GM19438 (cell line): Measurements from ENCODE around the gene TNFAIP8L2.
A peak's percentile ranks its signal among the peaks of the same experiment; 100 is the strongest.

Experiments used
- ATAC-seq: cut with Tn5 transposase; IDR thresholded peaks from one replicate; pipeline ENCODE4 v1.9.1; 2021; ENCODE audit warnings: low read depth; ENCODE audit not compliant: unreplicated experiment

TNFAIP8L2 gene

GRCh38 chr1:151145304-151146071 lies 11.0 kb upstream of the TNFAIP8L2 start:
- no peak for ATAC-seq

- peak; percentile 5 for ATAC-seq
These were observed 10.4 kb upstream of the TNFAIP8L2 start for GRCh38 chr1:151146072-151146411.

DNA sequence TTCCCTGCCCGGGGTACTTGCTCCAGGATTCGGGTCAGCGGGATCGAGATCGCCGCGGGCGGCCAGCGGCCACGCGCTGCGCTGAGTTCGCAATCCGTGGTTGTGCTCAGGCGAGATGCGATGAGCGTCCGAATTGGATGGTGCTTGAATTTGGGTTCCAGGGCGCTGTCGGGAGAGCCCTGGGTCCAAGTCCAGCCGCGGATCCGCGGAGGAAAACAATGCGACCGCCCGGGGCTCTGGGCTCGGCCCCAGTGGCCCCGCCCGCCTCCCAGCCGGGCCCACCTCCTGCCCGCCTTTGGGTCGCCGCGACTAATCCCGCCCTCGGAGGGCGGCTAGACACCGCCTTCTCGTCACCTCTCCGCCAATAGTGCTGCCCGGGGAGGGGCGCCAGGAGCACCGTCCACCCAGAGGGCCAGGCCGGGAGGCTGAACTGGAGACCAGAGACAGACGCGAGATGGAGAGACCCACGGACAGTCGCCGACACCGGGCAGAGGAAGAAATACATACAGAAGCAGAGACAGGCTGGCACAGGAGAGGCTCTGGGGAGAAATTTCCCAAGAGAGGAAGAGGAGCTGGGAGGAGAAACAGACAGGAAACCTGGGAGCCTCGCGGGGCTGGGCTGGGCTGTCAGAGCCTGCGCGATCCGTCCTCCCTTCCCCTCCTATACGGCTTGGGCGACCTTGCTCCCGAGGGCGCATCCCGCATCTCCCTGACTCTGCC lies 9.9 kb upstream of the TNFAIP8L2 start, which contains the start of gene SEMA6C:
SEMA6C (minus strand) TSS at position 220 of the 720 bp plus-strand sequence. CDS start 4,010 bp downstream, outside the sequence.
- ATAC-seq, result peak; percentile 99

DNA sequence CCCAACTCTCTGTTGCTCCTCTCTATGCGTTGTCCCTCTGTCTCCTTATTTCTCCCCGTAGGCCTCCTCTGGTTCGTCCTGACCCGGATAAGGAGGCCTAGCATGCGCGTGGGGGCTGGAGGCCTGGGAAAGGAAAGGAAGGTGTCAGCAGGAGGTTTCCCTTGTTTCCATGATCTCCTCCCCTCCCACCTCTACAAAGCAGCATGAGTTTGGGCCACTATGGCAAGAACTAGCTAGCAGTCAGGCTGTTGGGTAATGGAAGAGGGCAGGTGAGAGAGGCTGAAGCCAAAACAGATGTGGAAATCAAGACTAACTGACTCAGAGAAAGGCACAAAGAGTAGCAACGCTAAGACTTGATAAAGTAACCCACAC lies 9.3 kb upstream of the TNFAIP8L2 start:
- no peak for ATAC-seq

GRCh38 chr1:151147665-151148064 lies 8.8 kb upstream of the TNFAIP8L2 start:
- ATAC-seq, result no peak

- peak; percentile 51 for ATAC-seq
These were observed 650 bp downstream of the TNFAIP8L2 start for GRCh38 chr1:151157067-151157531.

- no peak for ATAC-seq
These were observed 1.9 kb downstream of the TNFAIP8L2 start for GRCh38 chr1:151158326-151158725.

GRCh38 chr1:151158751-151159251 lies 2.4 kb downstream of the TNFAIP8L2 start:
- ATAC-seq, result no peak

GRCh38 chr1:151159373-151159772 lies 2.9 kb downstream of the TNFAIP8L2 start:
- ATAC-seq, result no peak

- ATAC-seq, result no peak
These were observed 8.4 kb downstream of the TNFAIP8L2 start for GRCh38 chr1:151164732-151165280.

DNA sequence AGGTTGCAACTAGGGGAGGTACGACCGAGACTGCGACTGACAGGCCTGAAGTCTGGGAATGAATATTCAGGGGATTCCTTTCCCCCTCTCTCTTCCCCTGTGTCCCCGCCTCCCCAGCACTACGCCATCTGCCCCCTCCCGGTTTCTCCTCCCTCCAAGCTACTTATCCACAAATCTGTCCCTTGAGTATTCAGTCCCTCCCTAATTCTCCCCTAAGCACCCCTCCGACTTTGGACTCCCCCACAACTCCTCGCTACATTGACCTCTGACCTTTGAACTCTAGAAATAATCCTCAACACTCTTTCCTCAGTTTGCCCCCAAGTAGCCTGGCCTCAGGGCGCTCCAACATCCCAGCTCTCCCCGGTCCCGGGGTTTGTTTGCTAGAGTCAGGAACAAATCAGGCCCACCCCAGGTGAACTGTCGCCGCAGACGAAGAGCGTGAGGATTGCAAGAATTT lies 8.9 kb downstream of the TNFAIP8L2 start:
- ATAC-seq, result peak; percentile 16

DNA sequence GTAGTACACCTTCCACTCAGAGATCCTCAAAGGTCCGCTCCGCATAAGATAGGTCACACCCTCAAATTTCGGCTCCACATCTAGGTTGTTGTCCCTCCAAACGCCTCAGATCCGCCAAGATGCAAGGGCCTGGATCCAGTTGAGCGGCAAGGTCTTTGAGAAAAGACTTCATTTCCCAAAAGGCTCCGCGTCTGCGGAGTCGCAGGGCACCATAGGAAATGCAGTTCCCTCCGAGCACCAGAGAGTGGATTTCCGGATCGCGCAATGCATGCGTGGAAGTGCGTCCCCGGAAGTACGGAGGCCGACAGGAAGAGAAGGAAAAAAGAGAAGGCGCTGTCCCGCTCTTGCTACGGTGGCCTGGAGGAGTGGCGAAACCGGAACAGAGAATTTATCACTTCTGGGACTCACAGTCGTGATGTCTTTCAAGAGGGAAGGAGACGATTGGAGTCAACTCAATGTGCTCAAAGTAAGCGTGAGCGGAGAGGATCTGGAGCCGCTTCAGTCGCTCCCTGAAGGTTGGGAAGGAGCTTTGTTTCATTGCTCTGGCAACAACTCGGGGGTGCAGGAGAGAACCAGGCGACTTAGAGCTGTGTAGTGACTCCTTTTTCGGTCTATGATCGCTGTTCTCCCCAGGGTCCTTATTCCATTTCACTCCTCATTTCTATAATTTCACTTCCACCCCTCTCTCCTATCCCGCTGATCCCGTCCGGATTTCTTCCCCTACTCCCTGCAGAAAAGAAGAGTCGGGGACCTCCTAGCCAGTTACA lies 9.5 kb downstream of the TNFAIP8L2 start, which contains the start of the genes LYSMD1 and SCNM1:
LYSMD1 (minus strand) TSS at position 165 of the 767 bp plus-strand sequence. CDS start 644 bp downstream, outside the sequence.
SCNM1 (plus strand) TSS at position 407 of the 767 bp plus-strand sequence; CDS start at position 416, 9 bp downstream.
- peak; percentile 91 for ATAC-seq

- no peak for ATAC-seq
These were observed 10.1 kb downstream of the TNFAIP8L2 start for GRCh38 chr1:151166505-151166956.

GRCh38 chr1:151167116-151167515 lies 10.7 kb downstream of the TNFAIP8L2 start:
- no peak for ATAC-seq

GRCh38 chr1:151171190-151171589 lies 14.7 kb downstream of the TNFAIP8L2 start:
- no peak for ATAC-seq

DNA sequence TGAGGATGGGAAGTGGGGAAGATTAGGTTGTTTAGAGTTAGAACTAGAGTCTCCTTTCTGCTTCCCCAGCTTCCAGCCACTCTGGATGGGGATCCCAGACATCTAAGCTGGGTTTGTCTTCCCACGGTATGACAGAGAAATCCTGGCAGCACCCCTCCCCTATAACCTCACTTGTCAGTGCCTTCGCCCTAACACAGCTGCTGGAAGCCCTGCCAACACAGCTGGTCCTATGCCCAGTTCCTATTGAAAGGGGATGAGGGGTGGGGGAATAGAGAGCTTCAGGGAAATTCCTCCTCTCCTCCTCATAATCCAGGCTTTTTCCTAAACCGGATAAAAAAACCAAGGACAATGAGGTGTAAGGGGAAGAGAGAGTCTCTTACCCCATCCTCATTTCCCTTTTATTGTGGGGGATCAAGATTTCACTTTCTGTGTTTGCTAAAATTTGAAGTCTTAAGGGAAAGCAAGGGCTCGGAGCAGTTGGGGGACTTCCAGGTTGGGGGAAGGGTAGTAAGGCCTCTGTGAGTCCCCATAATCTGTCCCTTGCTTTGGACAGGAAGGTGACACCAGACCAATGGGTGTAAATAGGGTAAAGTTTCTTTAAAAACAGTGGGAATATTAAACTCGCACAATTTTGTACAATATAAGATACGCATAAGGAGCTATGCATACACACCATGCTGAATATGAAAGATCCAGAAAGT lies 18.7 kb downstream of the TNFAIP8L2 start:
- no peak for ATAC-seq

DNA sequence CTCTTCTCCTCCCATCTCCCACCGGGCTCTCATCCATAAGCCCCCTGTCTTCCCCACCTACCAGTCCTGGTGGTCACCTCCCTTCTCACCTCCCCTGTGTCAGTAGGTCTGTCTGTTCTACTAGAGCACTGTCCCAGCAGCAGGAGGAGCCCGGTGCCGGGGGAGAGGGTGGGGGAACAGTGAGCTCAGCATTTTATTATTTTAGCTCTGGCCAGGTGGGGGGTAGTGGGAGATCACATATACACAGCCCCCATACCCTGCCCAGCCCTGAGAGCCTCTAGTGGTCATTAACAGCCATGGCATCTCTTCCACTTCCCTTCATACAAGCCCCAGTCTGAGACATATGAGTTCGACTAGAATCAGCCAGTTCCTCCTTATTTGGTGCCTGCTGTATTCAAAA lies 19.4 kb downstream of the TNFAIP8L2 start, which contains the start of gene TMOD4:
TMOD4 (minus strand) TSS at position 119 of the 400 bp plus-strand sequence. CDS start 1,106 bp downstream, outside the sequence.
- ATAC-seq, result no peak

- ATAC-seq, result no peak
These were observed 20.1 kb downstream of the TNFAIP8L2 start for GRCh38 chr1:151176514-151177045.

GRCh38 chr1:151184211-151184610 lies 27.8 kb downstream of the TNFAIP8L2 start:
- no peak for ATAC-seq
